HG03280 (cell line): Measurements from ENCODE around the gene EPS8.
"Not testable (repeated sequence)": the region's sequence is repeated elsewhere in the genome, so short reads cannot be mapped to it uniquely, and the experiment has no call there.

ENCODE experiments used
- ATAC-seq: cut with Tn5 transposase; IDR thresholded peaks from one replicate; pipeline ENCODE4 v1.9.1; 2021; ENCODE audit warnings: mild to moderate bottlenecking, moderate library complexity; ENCODE audit not compliant: unreplicated experiment

Gene EPS8

DNA sequence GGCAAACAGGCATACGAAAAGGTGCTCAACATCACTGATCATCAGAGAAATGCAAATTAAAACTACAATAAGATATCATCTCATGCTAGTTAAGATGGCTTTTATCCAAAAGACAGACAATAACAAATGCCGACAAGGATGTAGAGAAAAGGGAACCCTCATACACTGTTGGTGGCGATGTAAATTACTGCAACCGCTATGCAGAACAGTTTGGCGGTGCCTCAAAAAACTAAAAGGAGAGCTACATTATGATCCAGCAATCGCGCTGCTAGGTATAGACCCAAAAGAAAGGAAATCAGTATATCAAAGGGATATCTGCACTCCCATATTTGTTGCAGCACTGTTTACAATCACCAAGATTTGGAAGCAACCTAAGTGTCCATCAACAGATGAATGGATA is 27.0 kb downstream of the EPS8 start:
- not testable (repeated sequence) for ATAC-seq

GRCh38 chr12:15757553-15758255 is 31.5 kb downstream of the EPS8 start:
- no peak for ATAC-seq

DNA sequence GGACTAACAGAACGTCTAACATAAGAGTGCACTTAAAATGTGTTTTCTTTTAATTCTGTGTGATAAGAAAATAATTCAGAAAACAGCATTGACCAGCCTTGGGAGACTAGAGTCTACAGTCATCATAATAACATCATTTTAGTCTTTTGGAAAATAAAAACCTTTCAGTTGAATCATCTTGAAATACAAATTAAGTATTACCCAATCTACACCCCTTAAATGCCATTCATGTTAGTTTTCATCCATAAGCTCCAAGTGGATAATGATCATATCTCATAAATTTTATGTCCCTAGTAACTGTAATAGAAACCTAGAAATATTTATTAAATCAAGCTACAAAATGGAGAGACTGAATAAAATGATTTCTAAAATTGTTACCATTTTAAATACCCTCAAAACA is 32.4 kb downstream of the EPS8 start:
- no peak for ATAC-seq

DNA sequence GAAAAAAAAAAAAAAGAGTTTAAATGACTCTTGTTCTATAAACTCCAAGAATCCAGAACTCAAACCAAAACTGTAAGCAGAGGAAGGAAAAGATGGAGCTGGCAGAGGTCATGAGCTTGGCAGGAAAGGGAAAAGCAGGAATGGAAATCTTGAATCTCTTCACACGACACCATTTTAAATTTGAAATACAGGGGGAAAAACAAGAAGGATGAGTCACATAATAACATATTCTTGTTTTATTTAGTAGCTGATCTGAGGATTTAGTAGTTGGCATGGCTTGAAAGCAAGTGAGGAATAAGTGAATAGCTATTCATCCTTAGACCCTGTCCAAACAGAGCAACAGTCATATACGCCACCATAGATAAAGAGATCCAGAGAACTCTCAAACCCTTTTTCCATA is 35.0 kb downstream of the EPS8 start:
- ATAC-seq = no peak

DNA sequence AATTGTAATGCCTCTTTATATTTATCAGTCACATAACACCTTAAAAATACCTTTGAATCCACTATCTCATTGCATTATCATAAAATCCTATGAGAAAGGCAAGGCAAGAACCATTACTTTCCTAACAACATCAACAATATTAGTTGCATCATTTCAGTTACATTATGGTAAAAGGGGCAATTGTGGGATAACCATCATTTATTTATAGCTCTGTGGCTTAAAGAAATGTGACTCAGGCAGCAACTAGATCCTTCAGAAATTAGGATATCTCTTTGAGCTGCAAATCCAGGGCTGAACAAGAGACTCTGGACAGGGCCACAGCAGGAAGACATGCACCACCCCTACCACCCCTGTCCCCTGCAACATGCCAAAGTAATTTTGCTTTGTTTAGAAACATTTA is 36.4 kb downstream of the EPS8 start:
- no peak for ATAC-seq

GRCh38 chr12:15751741-15752140 is 37.4 kb downstream of the EPS8 start:
- no peak for ATAC-seq

GRCh38 chr12:15749937-15750336 is 39.3 kb downstream of the EPS8 start:
- no peak for ATAC-seq

- ATAC-seq = not testable (repeated sequence)
These were observed 47.3 kb downstream of the EPS8 start for GRCh38 chr12:15741870-15742269.

- no peak for ATAC-seq
These were observed 48.1 kb downstream of the EPS8 start for GRCh38 chr12:15741082-15741481.

GRCh38 chr12:15740389-15740788 is 48.8 kb downstream of the EPS8 start:
- not testable (repeated sequence) for ATAC-seq

- no peak for ATAC-seq
These were observed 50.7 kb downstream of the EPS8 start for GRCh38 chr12:15738438-15739015.

GRCh38 chr12:15735837-15736615 is 53.2 kb downstream of the EPS8 start:
- ATAC-seq = no peak

GRCh38 chr12:15733136-15733535 is 56.1 kb downstream of the EPS8 start:
- no peak for ATAC-seq

DNA sequence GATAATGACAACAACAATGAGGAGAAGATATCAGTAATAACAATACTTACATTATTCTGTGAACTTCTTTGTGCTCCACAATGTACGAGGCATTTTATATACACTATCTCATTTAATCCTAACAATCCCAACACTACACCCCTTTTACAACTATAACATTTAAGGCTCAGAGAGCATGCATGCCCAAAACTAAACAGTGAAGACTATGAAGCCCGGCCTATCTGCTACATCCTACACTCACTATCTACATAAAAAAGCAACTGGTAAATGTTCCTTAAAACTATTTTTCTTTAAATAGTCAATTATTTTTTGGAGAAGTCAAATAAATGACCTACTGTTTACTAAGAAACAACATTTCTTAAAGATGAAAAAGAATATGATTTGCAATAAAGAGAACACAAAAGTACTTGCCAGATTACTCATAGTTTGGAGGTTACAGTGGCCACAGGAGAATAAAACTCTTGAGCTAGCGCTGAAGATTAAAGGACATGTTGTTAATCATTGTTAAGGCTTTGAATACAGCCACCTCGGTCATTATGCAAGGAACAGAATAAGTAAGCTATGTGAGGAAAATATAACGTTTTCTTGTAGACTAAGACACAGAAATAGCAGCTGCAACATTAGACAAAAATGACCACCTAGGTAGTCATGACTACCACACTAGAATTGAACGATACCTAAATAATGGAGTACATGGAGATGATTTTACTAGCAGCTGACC is 56.7 kb downstream of the EPS8 start:
- peak; percentile 52 for ATAC-seq

DNA sequence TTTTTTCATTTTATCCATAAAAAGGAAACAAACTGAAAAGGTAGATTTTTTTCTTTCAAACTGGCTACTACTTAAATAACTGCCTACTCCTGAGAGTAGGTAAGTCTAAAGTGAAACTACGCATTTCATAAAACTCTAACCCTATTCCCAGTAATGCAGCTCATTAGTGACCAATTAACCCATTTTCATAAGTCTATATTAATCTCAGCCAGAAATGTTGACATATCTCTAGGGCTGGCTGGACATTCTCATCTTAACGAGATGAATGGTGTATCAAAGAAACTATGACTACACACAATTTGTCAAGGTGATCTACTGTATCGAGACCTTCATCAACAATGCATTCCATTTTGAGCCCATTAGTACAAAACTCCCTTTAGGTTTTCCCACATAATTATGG is 57.2 kb downstream of the EPS8 start:
- no peak for ATAC-seq

- ATAC-seq = no peak
These were observed 60.1 kb downstream of the EPS8 start for GRCh38 chr12:15729097-15729496.

DNA sequence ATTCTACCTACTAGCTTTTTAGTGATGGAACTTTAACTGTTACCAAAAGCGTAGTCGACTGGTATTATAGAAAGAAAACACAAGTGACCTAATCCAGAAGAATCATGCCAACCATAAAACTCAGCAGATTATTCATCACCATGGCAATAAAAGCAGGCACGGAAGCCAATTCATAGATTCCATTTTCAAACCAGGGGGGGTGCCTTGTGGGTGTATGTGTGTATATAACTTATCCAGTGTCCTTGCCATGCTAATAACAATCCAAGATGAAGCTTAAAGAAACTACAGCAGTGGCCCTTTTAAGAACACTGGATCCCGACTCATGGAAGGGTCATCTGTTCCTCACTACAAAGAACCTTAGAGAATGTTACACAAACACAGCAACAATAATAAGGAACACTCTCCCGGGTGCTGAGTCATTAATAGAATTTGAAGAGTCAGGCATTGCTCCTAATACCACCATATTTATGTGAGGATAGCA is 61.0 kb downstream of the EPS8 start:
- no peak for ATAC-seq

DNA sequence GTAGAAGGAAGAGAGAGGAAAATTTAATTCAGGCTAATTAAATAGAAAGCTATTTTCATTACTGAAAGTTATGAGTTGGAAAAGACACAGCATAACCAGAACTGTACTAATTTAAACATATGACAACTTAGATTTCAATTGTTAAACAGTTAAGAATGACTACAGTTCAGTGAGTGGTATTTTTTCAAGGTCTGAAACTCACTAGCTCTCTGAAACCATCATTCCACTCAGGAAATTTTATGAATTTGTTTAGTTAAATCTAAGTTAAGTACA is 62.4 kb downstream of the EPS8 start:
- ATAC-seq = no peak

DNA sequence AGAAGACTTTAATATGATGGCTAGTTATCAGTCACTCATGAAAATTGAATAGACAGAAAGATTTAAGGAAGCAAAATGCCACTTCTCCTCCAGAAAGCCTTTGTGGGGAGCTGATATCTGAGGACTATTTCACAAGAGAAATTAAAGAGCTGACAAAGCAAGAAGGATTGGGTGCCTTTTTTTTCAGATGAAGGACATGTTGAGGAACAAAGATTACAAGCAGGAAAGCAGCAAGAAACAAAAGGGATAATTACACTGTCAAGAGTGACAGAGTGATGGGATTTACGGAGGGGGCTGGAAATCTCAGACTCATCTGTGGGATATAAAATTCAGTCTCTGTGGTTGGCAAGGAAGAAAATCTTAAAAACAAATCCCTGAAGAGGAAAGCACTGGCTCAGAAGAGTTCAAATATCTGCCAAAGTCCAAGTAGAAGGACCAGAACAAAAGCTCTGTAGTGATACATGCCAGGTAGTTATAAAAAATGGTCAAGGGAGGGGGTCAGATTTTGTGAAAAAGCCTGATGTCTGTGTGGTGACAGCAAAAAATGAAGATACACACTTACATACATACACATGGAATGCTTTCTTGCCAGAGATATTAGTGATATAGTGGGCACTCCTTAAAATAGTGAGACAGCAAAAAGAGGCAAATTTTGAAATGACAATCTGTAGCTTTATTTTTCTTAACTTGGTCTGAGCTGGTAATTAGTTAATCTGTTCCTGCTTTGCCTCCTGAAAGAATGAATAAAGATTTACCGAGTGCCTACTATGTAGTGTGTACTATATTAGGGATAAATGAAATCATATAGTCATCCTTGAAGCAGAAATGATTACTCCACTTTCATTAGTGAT is 62.9 kb downstream of the EPS8 start:
- no peak for ATAC-seq

DNA sequence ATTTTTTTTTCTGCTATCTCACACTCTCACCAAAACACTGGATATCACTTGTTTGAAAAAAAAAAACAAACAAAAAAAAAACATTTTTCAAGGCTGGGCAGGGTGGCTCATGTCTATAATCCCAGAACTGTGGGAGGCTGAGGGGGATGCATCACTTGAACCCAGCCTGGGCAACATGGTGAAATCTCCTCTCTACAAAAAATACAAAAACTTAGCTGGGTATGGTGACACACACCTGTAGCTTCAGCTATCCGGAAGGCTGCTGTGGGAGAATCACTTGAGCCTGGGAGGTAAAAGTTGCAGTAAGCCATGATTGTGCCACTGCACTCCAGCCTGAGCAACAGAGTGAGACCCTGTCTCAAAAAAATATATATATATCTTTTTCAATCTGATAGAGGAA is 66.2 kb downstream of the EPS8 start:
- ATAC-seq = no peak
